Lower leg skin (tissue), 3 donors: ENCODE measurements around the gene CLCA2.

Experiments
- CTCF ChIP-seq, 3 donors: fragments of 450-650 bp; IDR thresholded peaks; one replicate each; pipeline ENCODE4 v1.5.1; 2016; ENCODE audit warnings: antibody characterized with exemption in 3 of 3, mild to moderate bottlenecking in 3 of 3, moderate library complexity in 2 of 3
- POLR2A ChIP-seq, 2 donors: fragments of 450-650 bp; IDR thresholded peaks; one replicate each; pipeline ENCODE4 v1.6.1; 2016 to 2017; ENCODE audit warnings: antibody characterized with exemption in 2 of 2, mild to moderate bottlenecking in 1 of 2, moderate library complexity in 1 of 2

- no peak for TF ChIP-seq CTCF (IDR thresholded peaks at IDR 0.05)
- no peak for TF ChIP-seq POLR2A (IDR thresholded peaks at IDR 0.05)
Measured at GRCh38 chr1:86445919-86446318, 21.9 kb downstream of the CLCA2 start.
